Body of pancreas (tissue), 4 donors: ENCODE data around the gene KRT81. TPM values are rescaled to one million over a fixed set of nuclear protein-coding genes. Genes with fewer than 3 reads are reported as not detected.

Experiments used
- ATAC-seq: fragments of 150-250 bp; one replicate; pipeline ENCODE4 v1.9.1; 2016
- DNase-seq, 4 donors: peaks; one replicate each; pipeline ENCODE4 v3.0.0-alpha.2; 2019
- H3K27ac ChIP-seq, 4 donors: fragments of 200-600 bp; sonication (generic); 1 replicate in 3 of 4; 2 replicates in 1 of 4; pipeline versions ENCODE4 v1.5.1 to v1.6.1; 2016 to 2019; ENCODE audit warnings: mild to moderate bottlenecking in 1 of 4, mixed read lengths in 1 of 4, moderate library complexity in 1 of 4
- H3K27me3 ChIP-seq, 2 donors: fragments of 200-600 bp; sonication (generic); one replicate each; pipeline ENCODE4 v1.6.0; 2016; ENCODE audit warnings: mild to moderate bottlenecking in 1 of 2
- H3K36me3 ChIP-seq, 2 donors: fragments of 200-600 bp; sonication (generic); replicated peaks in 1 of 2; 2 replicates each; pipeline ENCODE4 v1.5.1; 2016; ENCODE audit warnings: low read depth in 2 of 2; ENCODE audit not compliant: insufficient read depth in 1 of 2
- H3K4me1 ChIP-seq: fragments of 200-600 bp; sonication (generic); one replicate; pipeline ENCODE4 v1.6.0; 2016
- H3K4me3 ChIP-seq, 2 donors: fragments of 200-600 bp; sonication (generic); 1 replicate in 1 of 2; 2 replicates in 1 of 2; pipeline ENCODE4 v1.5.1; 2016 to 2019
- H3K9me3 ChIP-seq, 3 donors: fragments of 200-600 bp; sonication (generic); 1 replicate in 2 of 3; 2 replicates in 1 of 3; pipeline ENCODE4 v1.5.1; 2016
- CTCF ChIP-seq, 7 experiments: fragments of 450-650 bp in 4 of 7; fragments of 200-600 bp in 3 of 7; sonication (generic) in 3 of 7; IDR thresholded peaks; one replicate each; pipeline ENCODE4 v1.5.1; 2016 to 2019; ENCODE audit warnings: antibody characterized with exemption in 7 of 7
- POLR2A ChIP-seq, 3 donors: fragments of 450-650 bp; IDR thresholded peaks; one replicate each; pipeline ENCODE4 v1.6.1; 2016; ENCODE audit warnings: antibody characterized with exemption in 3 of 3, mild to moderate bottlenecking in 2 of 3
- WGBS, 2 donors: methylation state at CpG; one replicate each; pipeline ENCODE4 v1.1.5; 2017; 5-methylcytosine and 5-hydroxymethylcytosine counted together
- intact Hi-C: fragments of 100-400 bp; cut with DNase I; formaldehyde crosslinking; loops from one replicate; pipeline ENCODE4 v1.15.1; 2023
- total RNA-seq, 2 donors: library from RNA; depleted of rRNA; stranded (reverse); fragments of >200 nt; gene quantifications; one replicate each; pipeline ENCODE4 v1.1.0, GENCODE V29; 2016

The KRT81 gene
- total RNA-seq, 2 donors from 2014 or later = not detected

- no peaks in the 10 kb centered on the region for H3K27me3 ChIP-seq
- WGBS, 2 donors = 100% methylated on average over 2 to 3 of the region's 3 CpGs
- intact Hi-C loops = no loop called here
- ATAC-seq (no peak), DNase-seq (peak in 1 of 4 donors; percentile 7)
- H3K9me3 ChIP-seq = no peaks in the 10 kb centered on the region
- no peak overlapping the region for H3K27ac ChIP-seq
- no peak for TF ChIP-seq POLR2A (IDR thresholded peaks at IDR 0.05)
- TF ChIP-seq CTCF (IDR thresholded peaks at IDR 0.05) = no peak
- H3K4me1 ChIP-seq = peaks cover 17% of the 10 kb centered on the region
- no peak overlapping the region for H3K4me3 ChIP-seq
- no peaks in the 10 kb centered on the region for H3K36me3 ChIP-seq
These were observed 24.1 kb downstream of the KRT81 start for GRCh38 chr12:52267266-52267665.

- TF ChIP-seq CTCF (IDR thresholded peaks at IDR 0.05) = no peak
- no peak for TF ChIP-seq POLR2A (IDR thresholded peaks at IDR 0.05)
These were observed 24.8 kb downstream of the KRT81 start for GRCh38 chr12:52266514-52266913.

GRCh38 chr12:52264435-52264825, 26.9 kb downstream of the KRT81 start:
- Histone ChIP-seq H3K36me3 (no peaks in the 10 kb centered on the region), H3K4me1 (peaks cover 32% of the 10 kb centered on the region), H3K4me3 (no peak overlapping the region), H3K27ac (no peak overlapping the region), H3K9me3 (no peaks in the 10 kb centered on the region), H3K27me3 (no peaks in the 10 kb centered on the region)
- intact Hi-C loops = no loop called here
- DNase-seq (peak in 1 of 4 donors; percentile 2), ATAC-seq (no peak)
- 90 to 92% methylated on average over 2 of the region's 2 CpGs for WGBS, 2 donors
- TF ChIP-seq POLR2A (IDR thresholded peaks at IDR 0.05) = no peak
- TF ChIP-seq CTCF (IDR thresholded peaks at IDR 0.05) = no peak

More at GRCh38 chr12:52266514-52266913, 24.8 kb downstream of the KRT81 start:
- intact Hi-C loops = no loop called here
- peak; percentile 63 for ATAC-seq
- no peak overlapping the region for H3K27ac ChIP-seq
- DNase-seq = peak; percentile 70 to 79 (median 78)
- H3K4me1 ChIP-seq = peaks cover 17% of the 10 kb centered on the region
- H3K36me3 ChIP-seq = no peaks in the 10 kb centered on the region
- H3K9me3 ChIP-seq = no peaks in the 10 kb centered on the region
- no peak overlapping the region for H3K4me3 ChIP-seq
- H3K27me3 ChIP-seq = no peaks in the 10 kb centered on the region
- WGBS, 2 donors = 45 to 60% methylated on average over 2 of the region's 2 CpGs

- no peaks in the 10 kb centered on the region for H3K36me3 ChIP-seq
- H3K4me3 ChIP-seq = no peak overlapping the region
- no peaks in the 10 kb centered on the region for H3K27me3 ChIP-seq
- H3K27ac ChIP-seq = no peak overlapping the region
- H3K9me3 ChIP-seq = no peaks in the 10 kb centered on the region
- ATAC-seq (no peak), DNase-seq (peak in 1 of 4 donors; percentile 7)
- TF ChIP-seq CTCF (IDR thresholded peaks at IDR 0.05) (no peak), POLR2A (IDR thresholded peaks at IDR 0.05) (no peak)
- H3K4me1 ChIP-seq = peaks cover 37% of the 10 kb centered on the region
- intact Hi-C loops = no loop called here
- 80 to 91% methylated on average over 3 to 7 of the region's 7 CpGs for WGBS, 2 donors
These were observed 27.4 kb downstream of the KRT81 start for GRCh38 chr12:52263761-52264434.

GRCh38 chr12:52262286-52262685, 29.0 kb downstream of the KRT81 start:
- H3K9me3 ChIP-seq = no peaks in the 10 kb centered on the region
- H3K36me3 ChIP-seq = no peaks in the 10 kb centered on the region
- H3K4me3 ChIP-seq = no peak overlapping the region
- ATAC-seq = no peak
- no peak overlapping the region for H3K27ac ChIP-seq
- DNase-seq = peak in 1 of 4 donors; percentile 3
- H3K27me3 ChIP-seq = no peaks in the 10 kb centered on the region
- H3K4me1 ChIP-seq = peaks cover 45% of the 10 kb centered on the region
- intact Hi-C loops = no loop called here
- TF ChIP-seq CTCF (IDR thresholded peaks at IDR 0.05) = no peak
- WGBS, 2 donors = 93 to 97% methylated on average over 3 of the region's 3 CpGs
